ENCODE measurements around the gene SRGAP2C.
"Not testable (repeated sequence)": the region's sequence is repeated elsewhere in the genome, so short reads cannot be mapped to it uniquely, and the experiment has no call there.

SRGAP2C gene

GRCh38 chr1:121197095-121197882 is 12.5 kb downstream of the SRGAP2C start:
- H3K9me3 ChIP-seq (ENCODE audit: low read length); H3K4me1 ChIP-seq (ENCODE audit: insufficient read depth, low read length): not testable (repeated sequence)

GRCh38 chr1:121199763-121200162 is 15.0 kb downstream of the SRGAP2C start:
- H3K27ac ChIP-seq (ENCODE audit: low read depth, low read length); H3K4me1 ChIP-seq (ENCODE audit: insufficient read depth, low read length); H3K4me3 ChIP-seq (ENCODE audit: low read depth in 1 of 2, low read length in 2 of 2); H3K27me3 ChIP-seq (ENCODE audit: control insufficient read depth in 1 of 2, insufficient read depth in 2 of 2, low read length in 2 of 2); H3K36me3 ChIP-seq (ENCODE audit: insufficient read depth, low read length); H3K9ac ChIP-seq (ENCODE audit: low read length); H3K9me3 ChIP-seq (ENCODE audit: low read length): not testable (repeated sequence)

More at GRCh38 chr1:121197095-121197882, 12.5 kb downstream of the SRGAP2C start:
- not testable (repeated sequence) for H3K4me3 ChIP-seq (ENCODE audit: low read depth in 1 of 2, low read length in 2 of 2); H3K36me3 ChIP-seq (ENCODE audit: insufficient read depth, low read length); H3K9ac ChIP-seq (ENCODE audit: low read length); H3K27ac ChIP-seq (ENCODE audit: low read depth, low read length); H3K27me3 ChIP-seq (ENCODE audit: control insufficient read depth in 1 of 2, insufficient read depth in 2 of 2, low read length in 2 of 2)

DNA sequence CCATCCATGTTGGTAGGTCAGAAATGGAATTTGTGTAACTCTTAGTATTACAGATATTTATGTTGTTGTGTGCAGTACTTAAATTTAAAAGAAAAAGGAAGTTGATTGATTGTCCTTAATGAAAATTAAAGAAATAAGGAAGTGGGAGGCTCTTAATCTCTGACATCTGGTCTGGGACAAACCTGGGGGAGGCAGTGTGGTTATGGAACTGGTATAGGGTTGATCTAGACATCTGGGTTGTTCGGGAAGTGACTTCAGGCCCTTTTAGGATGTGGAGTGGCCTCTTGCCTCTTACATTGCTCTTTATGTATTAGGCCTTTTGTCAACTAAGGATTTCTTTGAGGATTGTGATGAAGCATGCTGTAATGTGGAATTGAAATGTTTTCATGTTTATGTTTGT is 15.5 kb downstream of the SRGAP2C start:
- not testable (repeated sequence) for H3K4me1 ChIP-seq (ENCODE audit: insufficient read depth, low read length); H3K4me3 ChIP-seq (ENCODE audit: low read depth in 1 of 2, low read length in 2 of 2); H3K9ac ChIP-seq (ENCODE audit: low read length); H3K36me3 ChIP-seq (ENCODE audit: insufficient read depth, low read length); H3K9me3 ChIP-seq (ENCODE audit: low read length); H3K27ac ChIP-seq (ENCODE audit: low read depth, low read length); H3K27me3 ChIP-seq (ENCODE audit: control insufficient read depth in 1 of 2, insufficient read depth in 2 of 2, low read length in 2 of 2)

DNA sequence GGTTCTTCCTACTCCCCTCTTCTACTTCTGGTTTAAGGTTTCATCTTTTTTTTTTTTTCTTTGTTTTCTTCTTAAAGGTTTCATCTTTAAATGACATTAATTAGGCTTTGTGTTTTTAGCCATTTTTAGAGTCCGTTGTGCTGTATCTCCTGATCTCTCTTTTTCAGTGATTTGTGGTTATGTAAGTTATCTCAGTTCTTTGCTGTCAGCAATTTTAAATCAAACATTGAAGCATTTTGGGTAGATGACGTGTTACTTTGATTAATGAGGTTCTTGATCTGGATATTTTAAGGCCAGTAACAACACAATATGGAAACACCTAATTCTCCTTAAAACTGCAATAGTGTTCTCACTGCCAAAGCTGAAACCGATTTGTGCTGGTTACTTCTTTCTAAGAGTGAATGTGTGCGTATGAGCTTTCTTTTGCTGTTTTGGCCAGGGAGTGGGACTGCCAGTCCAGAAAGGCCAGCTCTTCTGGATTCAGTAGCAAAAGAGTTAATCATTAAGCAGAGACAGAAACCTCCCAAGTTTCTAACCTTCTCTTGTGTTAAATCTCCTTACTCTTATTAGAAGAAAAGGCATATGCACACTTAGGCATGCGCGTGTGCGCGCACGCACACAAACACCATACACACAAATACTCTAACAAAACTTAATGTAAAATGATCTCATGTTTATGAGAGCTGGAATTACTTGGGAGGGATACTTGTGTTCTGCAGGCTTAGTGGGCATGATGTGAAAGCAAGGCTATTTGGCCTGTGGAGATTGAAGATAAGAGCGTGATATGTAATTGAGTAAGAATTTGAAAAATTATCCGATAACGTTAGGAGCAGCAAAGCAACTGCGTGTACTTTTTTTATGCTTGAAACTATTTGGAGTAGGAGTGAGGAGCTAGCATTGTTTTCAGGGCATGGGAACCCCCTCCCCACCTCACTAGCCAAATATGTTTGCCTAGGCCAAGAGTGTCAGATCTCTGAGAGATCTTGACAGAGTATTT is 16.5 kb downstream of the SRGAP2C start:
- not testable (repeated sequence) for H3K9me3 ChIP-seq (ENCODE audit: low read length); H3K27me3 ChIP-seq (ENCODE audit: control insufficient read depth in 1 of 2, insufficient read depth in 2 of 2, low read length in 2 of 2); H3K9ac ChIP-seq (ENCODE audit: low read length); H3K4me1 ChIP-seq (ENCODE audit: insufficient read depth, low read length); H3K27ac ChIP-seq (ENCODE audit: low read depth, low read length); H3K36me3 ChIP-seq (ENCODE audit: insufficient read depth, low read length); H3K4me3 ChIP-seq (ENCODE audit: low read depth in 1 of 2, low read length in 2 of 2)

DNA sequence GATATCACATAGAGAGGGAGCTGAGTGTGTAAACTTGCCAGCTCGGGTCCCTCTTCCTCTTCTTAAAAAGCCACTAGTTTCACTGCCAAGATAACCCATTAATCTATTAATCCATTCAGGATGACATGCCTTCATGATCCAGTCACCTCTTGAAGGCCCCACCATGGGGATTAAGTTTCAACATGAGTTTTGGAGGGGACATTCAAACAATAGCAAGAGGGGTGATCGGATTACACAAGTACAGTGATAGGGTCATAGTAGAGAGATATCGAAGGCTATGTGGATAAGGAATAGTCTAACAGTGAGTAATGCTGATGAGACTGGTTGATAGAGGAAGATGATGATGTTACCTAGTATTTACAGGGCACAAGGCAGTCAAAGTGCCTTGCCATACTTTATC is 18.2 kb downstream of the SRGAP2C start:
- not testable (repeated sequence) for H3K9ac ChIP-seq (ENCODE audit: low read length); H3K4me3 ChIP-seq (ENCODE audit: low read depth in 1 of 2, low read length in 2 of 2); H3K27ac ChIP-seq (ENCODE audit: low read depth, low read length); H3K4me1 ChIP-seq (ENCODE audit: insufficient read depth, low read length); H3K36me3 ChIP-seq (ENCODE audit: insufficient read depth, low read length); H3K9me3 ChIP-seq (ENCODE audit: low read length); H3K27me3 ChIP-seq (ENCODE audit: control insufficient read depth in 1 of 2, insufficient read depth in 2 of 2, low read length in 2 of 2)

DNA sequence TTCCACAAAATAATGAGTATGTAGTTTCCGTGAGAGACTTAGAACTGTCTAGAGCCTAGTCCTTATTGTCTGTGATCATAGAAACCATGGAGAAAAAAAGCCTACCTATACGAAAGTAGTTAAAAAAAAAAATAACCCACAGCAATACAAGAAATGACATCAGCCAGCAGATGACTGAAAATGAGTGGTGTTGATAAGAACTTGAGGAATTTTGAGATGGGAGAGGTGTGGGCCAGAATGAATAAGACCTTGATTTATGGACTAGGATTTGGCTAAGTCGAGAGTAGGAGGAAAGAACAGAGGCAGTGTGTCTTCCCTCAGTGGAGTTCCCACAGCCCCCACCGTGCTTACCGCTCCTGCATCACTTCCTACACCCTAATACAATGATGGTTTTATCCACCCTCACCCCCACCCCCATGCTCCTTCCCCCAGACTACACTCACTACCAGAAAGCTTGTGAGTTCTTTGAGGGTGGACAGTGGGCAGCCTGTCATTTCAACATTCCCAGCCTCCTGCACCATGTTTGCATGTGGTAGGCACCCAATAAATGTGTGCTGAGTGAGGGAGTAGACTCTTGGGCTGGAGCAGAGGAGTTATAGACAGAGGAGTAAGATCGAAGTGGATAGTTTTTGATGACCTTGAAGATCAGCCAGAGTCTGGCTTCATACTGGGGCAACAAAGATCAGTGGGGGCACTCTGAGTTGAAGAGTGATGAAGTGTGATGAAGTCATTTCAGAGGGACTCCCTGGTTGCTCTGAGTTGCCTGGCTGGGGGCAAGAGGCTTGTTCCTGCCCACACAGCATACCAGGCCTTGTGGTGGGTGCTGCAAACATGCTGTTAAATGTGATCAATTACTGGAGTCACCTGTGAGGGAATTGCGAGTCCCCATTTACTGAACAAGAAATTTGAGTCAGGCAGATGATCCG is 21.3 kb downstream of the SRGAP2C start:
- H3K9ac ChIP-seq (ENCODE audit: low read length); H3K4me1 ChIP-seq (ENCODE audit: insufficient read depth, low read length); H3K9me3 ChIP-seq (ENCODE audit: low read length); H3K27ac ChIP-seq (ENCODE audit: low read depth, low read length); H3K27me3 ChIP-seq (ENCODE audit: control insufficient read depth in 1 of 2, insufficient read depth in 2 of 2, low read length in 2 of 2); H3K36me3 ChIP-seq (ENCODE audit: insufficient read depth, low read length); H3K4me3 ChIP-seq (ENCODE audit: low read depth in 1 of 2, low read length in 2 of 2): not testable (repeated sequence)

- H3K9ac ChIP-seq (ENCODE audit: low read length); H3K27me3 ChIP-seq (ENCODE audit: control insufficient read depth in 1 of 2, insufficient read depth in 2 of 2, low read length in 2 of 2); H3K4me1 ChIP-seq (ENCODE audit: insufficient read depth, low read length); H3K27ac ChIP-seq (ENCODE audit: low read depth, low read length); H3K4me3 ChIP-seq (ENCODE audit: low read depth in 1 of 2, low read length in 2 of 2); H3K9me3 ChIP-seq (ENCODE audit: low read length); H3K36me3 ChIP-seq (ENCODE audit: insufficient read depth, low read length): not testable (repeated sequence)
These were observed 22.6 kb downstream of the SRGAP2C start for GRCh38 chr1:121207328-121207727.

- H3K4me3 ChIP-seq (ENCODE audit: low read depth in 1 of 2, low read length in 2 of 2); H3K4me1 ChIP-seq (ENCODE audit: insufficient read depth, low read length); H3K9me3 ChIP-seq (ENCODE audit: low read length); H3K9ac ChIP-seq (ENCODE audit: low read length); H3K27me3 ChIP-seq (ENCODE audit: control insufficient read depth in 1 of 2, insufficient read depth in 2 of 2, low read length in 2 of 2); H3K27ac ChIP-seq (ENCODE audit: low read depth, low read length); H3K36me3 ChIP-seq (ENCODE audit: insufficient read depth, low read length): not testable (repeated sequence)
These were observed 23.6 kb downstream of the SRGAP2C start for GRCh38 chr1:121208375-121208774.

DNA sequence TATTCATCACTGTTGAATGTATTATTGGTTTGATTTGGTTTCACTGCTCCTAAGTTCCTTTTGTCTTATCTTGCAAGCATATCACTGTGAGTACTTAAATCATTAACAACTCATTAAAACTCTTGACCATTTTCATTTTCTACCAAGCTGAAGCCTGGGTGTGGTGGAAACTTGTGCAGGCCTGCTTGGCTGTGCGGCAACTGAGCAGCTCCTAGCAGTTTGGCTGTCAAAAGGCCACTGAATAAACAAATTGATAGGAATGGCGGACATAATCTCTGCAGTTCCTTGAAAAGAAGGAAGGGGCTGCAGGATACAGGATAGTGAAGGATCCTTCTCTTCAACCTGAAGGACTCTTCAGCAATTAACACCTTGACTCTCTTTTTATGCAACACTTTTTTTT is 26.0 kb downstream of the SRGAP2C start:
- not testable (repeated sequence) for H3K4me3 ChIP-seq (ENCODE audit: low read depth in 1 of 2, low read length in 2 of 2); H3K36me3 ChIP-seq (ENCODE audit: insufficient read depth, low read length); H3K9ac ChIP-seq (ENCODE audit: low read length); H3K9me3 ChIP-seq (ENCODE audit: low read length); H3K4me1 ChIP-seq (ENCODE audit: insufficient read depth, low read length); H3K27ac ChIP-seq (ENCODE audit: low read depth, low read length); H3K27me3 ChIP-seq (ENCODE audit: control insufficient read depth in 1 of 2, insufficient read depth in 2 of 2, low read length in 2 of 2)

GRCh38 chr1:121213491-121213890 is 28.7 kb downstream of the SRGAP2C start:
- H3K27ac ChIP-seq (ENCODE audit: low read depth, low read length), result not testable (repeated sequence)

GRCh38 chr1:121214544-121215156 is 29.9 kb downstream of the SRGAP2C start:
- not testable (repeated sequence) for H3K27ac ChIP-seq (ENCODE audit: low read depth, low read length); H3K9ac ChIP-seq (ENCODE audit: low read length); H3K9me3 ChIP-seq (ENCODE audit: low read length); H3K36me3 ChIP-seq (ENCODE audit: insufficient read depth, low read length); H3K4me3 ChIP-seq (ENCODE audit: low read depth in 1 of 2, low read length in 2 of 2); H3K4me1 ChIP-seq (ENCODE audit: insufficient read depth, low read length); H3K27me3 ChIP-seq (ENCODE audit: control insufficient read depth in 1 of 2, insufficient read depth in 2 of 2, low read length in 2 of 2)

More at GRCh38 chr1:121213491-121213890, 28.7 kb downstream of the SRGAP2C start:
- H3K9me3 ChIP-seq (ENCODE audit: low read length); H3K36me3 ChIP-seq (ENCODE audit: insufficient read depth, low read length); H3K4me3 ChIP-seq (ENCODE audit: low read depth in 1 of 2, low read length in 2 of 2); H3K27me3 ChIP-seq (ENCODE audit: control insufficient read depth in 1 of 2, insufficient read depth in 2 of 2, low read length in 2 of 2); H3K4me1 ChIP-seq (ENCODE audit: insufficient read depth, low read length); H3K9ac ChIP-seq (ENCODE audit: low read length): not testable (repeated sequence)
